Measurements from ENCODE around the gene ALDH5A1.

DNA sequence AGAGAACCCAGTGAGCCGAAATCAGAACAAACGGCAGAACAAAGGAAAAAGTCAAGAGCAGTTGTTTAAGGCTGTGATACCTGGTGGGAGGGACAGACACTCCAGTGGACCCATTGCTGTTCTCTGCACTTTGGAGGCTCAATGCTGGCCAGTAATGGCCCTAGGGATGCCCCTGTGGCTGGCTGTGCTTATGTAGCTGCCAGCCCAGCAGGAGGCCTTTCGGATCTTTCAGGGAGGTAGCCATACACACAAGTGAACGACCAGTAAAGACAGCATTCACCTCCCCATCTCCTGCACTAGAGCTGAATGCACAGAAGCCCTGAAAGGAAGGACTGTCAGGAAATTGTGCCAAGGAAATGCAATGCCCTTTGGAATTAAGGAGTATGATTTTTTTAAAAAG is 39.7 kb upstream of the ALDH5A1 start:
- TF ChIP-seq GATA2 (IDR thresholded peaks at IDR 0.05; ENCODE audit: low read depth, low read length): no peak
- TF ChIP-seq GATA3 (IDR thresholded peaks at IDR 0.05; ENCODE audit: low read depth, low read length): no peak

Data from SH-SY5Y (cell line).